ENCODE results near the gene RASGEF1B. TPM values are rescaled to one million over a fixed set of nuclear protein-coding genes. Genes with fewer than 3 reads are reported as not detected.

Gene RASGEF1B
- total RNA-seq, 1 donor from 2014 or later = 10.2 TPM

DNA sequence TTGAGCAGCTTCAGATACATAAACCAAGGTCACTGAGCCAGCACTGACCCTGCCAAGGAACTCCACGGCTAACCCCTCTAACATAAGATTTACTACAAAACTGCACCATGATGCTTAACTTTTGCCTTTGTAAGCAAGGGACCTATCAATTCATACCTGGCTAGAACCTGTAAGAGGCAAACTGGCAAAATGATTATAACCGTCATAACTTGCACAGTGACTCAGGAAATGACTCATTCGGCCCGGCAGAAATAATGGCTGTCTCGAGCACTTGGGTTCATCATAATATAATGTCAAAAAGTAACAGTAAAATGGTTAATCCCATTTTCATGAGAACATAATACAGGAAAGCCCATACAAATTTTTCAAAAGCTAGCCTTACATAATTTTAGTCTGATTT is 17.2 kb downstream of the RASGEF1B start:
- no peaks in the 10 kb centered on the region for H3K27me3 Mint-ChIP-seq
- peaks cover 18% of the 10 kb centered on the region for H3K36me3 Mint-ChIP-seq (ENCODE audit: insufficient read depth)
- no peaks in the 10 kb centered on the region for H3K9me3 Mint-ChIP-seq (ENCODE audit: low read depth)
- H3K4me3 Mint-ChIP-seq (ENCODE audit: low read depth) = no peak overlapping the region
- TF ChIP-seq, protein P1, sequence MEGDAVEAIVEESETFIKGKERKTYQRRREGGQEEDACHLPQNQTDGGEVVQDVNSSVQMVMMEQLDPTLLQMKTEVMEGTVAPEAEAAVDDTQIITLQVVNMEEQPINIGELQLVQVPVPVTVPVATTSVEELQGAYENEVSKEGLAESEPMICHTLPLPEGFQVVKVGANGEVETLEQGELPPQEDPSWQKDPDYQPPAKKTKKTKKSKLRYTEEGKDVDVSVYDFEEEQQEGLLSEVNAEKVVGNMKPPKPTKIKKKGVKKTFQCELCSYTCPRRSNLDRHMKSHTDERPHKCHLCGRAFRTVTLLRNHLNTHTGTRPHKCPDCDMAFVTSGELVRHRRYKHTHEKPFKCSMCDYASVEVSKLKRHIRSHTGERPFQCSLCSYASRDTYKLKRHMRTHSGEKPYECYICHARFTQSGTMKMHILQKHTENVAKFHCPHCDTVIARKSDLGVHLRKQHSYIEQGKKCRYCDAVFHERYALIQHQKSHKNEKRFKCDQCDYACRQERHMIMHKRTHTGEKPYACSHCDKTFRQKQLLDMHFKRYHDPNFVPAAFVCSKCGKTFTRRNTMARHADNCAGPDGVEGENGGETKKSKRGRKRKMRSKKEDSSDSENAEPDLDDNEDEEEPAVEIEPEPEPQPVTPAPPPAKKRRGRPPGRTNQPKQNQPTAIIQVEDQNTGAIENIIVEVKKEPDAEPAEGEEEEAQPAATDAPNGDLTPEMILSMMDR (IDR thresholded peaks at IDR 0.05; ENCODE audit: unreplicated experiment) = no peak
- H3K4me1 Mint-ChIP-seq (ENCODE audit: low read depth) = peaks cover 2% of the 10 kb centered on the region
- DNase-seq (ENCODE audit: low spot score, unreplicated experiment) = no peak
- H3K27ac Mint-ChIP-seq = no peak overlapping the region

- TF ChIP-seq, protein P1 (IDR thresholded peaks at IDR 0.05; ENCODE audit: unreplicated experiment) = no peak
- Mint-ChIP-seq H3K4me1 (ENCODE audit: low read depth) (peaks cover 1% of the 10 kb centered on the region), H3K4me3 (ENCODE audit: low read depth) (no peak overlapping the region), H3K27me3 (no peaks in the 10 kb centered on the region), H3K36me3 (ENCODE audit: insufficient read depth) (peaks cover 20% of the 10 kb centered on the region), H3K27ac (no peak overlapping the region), H3K9me3 (ENCODE audit: low read depth) (no peaks in the 10 kb centered on the region)
- DNase-seq (ENCODE audit: low spot score, unreplicated experiment) = no peak
Measured at GRCh38 chr4:81453024-81453423, 18.7 kb downstream of the RASGEF1B start.

DNA sequence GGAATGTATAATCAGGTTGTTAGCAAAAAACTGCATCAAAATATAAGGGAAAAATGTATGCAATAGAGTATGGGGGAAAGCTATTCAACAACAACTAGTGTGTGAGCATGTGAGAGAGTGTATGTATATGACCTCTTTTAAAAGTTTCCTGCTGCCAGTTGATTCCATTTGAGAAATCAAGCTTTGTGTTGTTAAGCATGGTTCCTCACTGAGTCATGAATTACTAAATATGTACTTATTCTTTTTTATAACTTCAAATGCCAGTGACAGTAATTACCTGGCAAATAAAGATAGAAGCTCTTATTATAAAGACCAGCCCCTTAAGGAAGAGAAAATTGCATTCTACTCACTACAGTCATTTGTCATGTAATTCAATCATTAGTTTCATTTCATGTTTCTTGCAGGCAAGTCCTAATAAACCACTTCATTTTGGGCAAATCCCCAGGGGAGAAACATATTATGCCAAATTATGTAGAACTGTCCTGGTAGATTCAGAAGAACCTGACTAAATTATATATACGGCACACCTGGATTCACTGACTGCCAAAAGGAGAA is 19.2 kb downstream of the RASGEF1B start:
- no peaks in the 10 kb centered on the region for H3K27me3 Mint-ChIP-seq
- no peak for DNase-seq (ENCODE audit: low spot score, unreplicated experiment)
- peaks cover 20% of the 10 kb centered on the region for H3K36me3 Mint-ChIP-seq (ENCODE audit: insufficient read depth)
- H3K9me3 Mint-ChIP-seq (ENCODE audit: low read depth) = no peaks in the 10 kb centered on the region
- H3K27ac Mint-ChIP-seq = no peak overlapping the region
- TF ChIP-seq, protein P1 (IDR thresholded peaks at IDR 0.05; ENCODE audit: unreplicated experiment) = no peak
- no peak overlapping the region for H3K4me3 Mint-ChIP-seq (ENCODE audit: low read depth)
- peaks cover 1% of the 10 kb centered on the region for H3K4me1 Mint-ChIP-seq (ENCODE audit: low read depth)

- DNase-seq (ENCODE audit: low spot score, unreplicated experiment) = no peak
- Mint-ChIP-seq H3K9me3 (ENCODE audit: low read depth) (no peaks in the 10 kb centered on the region), H3K4me1 (ENCODE audit: low read depth) (peaks cover 1% of the 10 kb centered on the region), H3K27ac (no peak overlapping the region), H3K4me3 (ENCODE audit: low read depth) (no peak overlapping the region), H3K36me3 (ENCODE audit: insufficient read depth) (peaks cover 32% of the 10 kb centered on the region), H3K27me3 (no peaks in the 10 kb centered on the region)
- TF ChIP-seq, protein P1 (IDR thresholded peaks at IDR 0.05; ENCODE audit: unreplicated experiment) = no peak
Measured at GRCh38 chr4:81449015-81449414, 22.7 kb downstream of the RASGEF1B start.

DNA sequence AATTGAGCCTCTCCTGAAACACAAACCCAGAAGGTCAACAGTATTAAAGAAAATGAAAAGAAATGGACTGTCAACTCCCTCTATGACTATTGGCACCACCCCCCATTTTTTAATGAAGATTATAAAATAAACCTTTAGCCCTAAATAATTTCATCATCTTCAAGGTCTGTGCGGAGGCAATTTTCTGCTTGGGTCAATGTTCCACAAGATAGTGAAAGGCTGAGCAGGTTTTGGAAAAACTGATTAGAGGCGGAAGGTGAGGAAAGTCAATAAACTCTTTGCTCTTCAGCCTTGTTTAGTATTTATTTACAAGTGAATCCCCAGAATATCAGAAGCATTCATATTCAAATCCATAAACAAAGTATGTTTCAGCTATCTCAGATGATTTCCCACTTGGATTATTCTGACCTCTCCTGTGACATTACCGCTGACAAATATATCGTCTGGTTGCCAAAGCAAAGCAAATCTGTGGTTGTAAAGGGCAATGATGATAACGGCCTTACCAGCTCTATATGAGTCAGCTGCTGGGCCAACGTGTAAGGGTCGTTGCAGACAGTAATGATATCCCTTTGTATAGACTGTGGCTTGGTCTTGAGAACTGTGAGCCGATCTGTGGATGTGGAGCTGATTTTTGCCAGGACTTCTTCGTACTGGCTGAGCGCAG is 24.0 kb downstream of the RASGEF1B start:
- Mint-ChIP-seq H3K4me1 (ENCODE audit: low read depth) (peaks cover 1% of the 10 kb centered on the region), H3K9me3 (ENCODE audit: low read depth) (no peaks in the 10 kb centered on the region), H3K4me3 (ENCODE audit: low read depth) (no peak overlapping the region), H3K27ac (no peak overlapping the region), H3K36me3 (ENCODE audit: insufficient read depth) (peaks cover 36% of the 10 kb centered on the region), H3K27me3 (no peaks in the 10 kb centered on the region)
- TF ChIP-seq, protein P1 (IDR thresholded peaks at IDR 0.05; ENCODE audit: unreplicated experiment) = no peak
- no peak for DNase-seq (ENCODE audit: low spot score, unreplicated experiment)
